COLO668 (cell line): ENCODE results near the gene HIVEP1.

ENCODE experiments used
- DNase-seq: peaks from one replicate; lab custom pipeline; 2025; ENCODE audit not compliant: unreplicated experiment; lab: John Stamatoyannopoulos, UW

HIVEP1 gene

GRCh38 chr6:12182676-12183075 is 170.6 kb downstream of the HIVEP1 start:
- no peak for DNase-seq

GRCh38 chr6:12185081-12185673 is 173.1 kb downstream of the HIVEP1 start:
- no peak for DNase-seq

GRCh38 chr6:12186528-12186927 is 174.4 kb downstream of the HIVEP1 start:
- DNase-seq = no peak

- DNase-seq = no peak
Measured at GRCh38 chr6:12189150-12189549, 177.0 kb downstream of the HIVEP1 start.

- no peak for DNase-seq
Measured at GRCh38 chr6:12189661-12190060, 177.5 kb downstream of the HIVEP1 start.

- no peak for DNase-seq
Measured at GRCh38 chr6:12190252-12190651, 178.1 kb downstream of the HIVEP1 start.

GRCh38 chr6:12196326-12196936 is 184.3 kb downstream of the HIVEP1 start:
- DNase-seq = no peak

GRCh38 chr6:12198851-12199250 is 186.7 kb downstream of the HIVEP1 start:
- DNase-seq = no peak

GRCh38 chr6:12200015-12200564 is 188.0 kb downstream of the HIVEP1 start:
- no peak for DNase-seq

- no peak for DNase-seq
Measured at GRCh38 chr6:12200761-12201160, 188.6 kb downstream of the HIVEP1 start.

- DNase-seq = no peak
Measured at GRCh38 chr6:12203001-12203400, 190.9 kb downstream of the HIVEP1 start.

GRCh38 chr6:12208190-12208589 is 196.1 kb downstream of the HIVEP1 start:
- no peak for DNase-seq

GRCh38 chr6:12208673-12209072 is 196.6 kb downstream of the HIVEP1 start:
- no peak for DNase-seq
